Measurements from ENCODE around the gene MSI2.

MSI2 gene

GRCh38 chr17:57226793-57227192 is 29.5 kb upstream of the MSI2 start:
- TF ChIP-seq ZNF565 (CRISPR knock-in tag; conservative IDR thresholded peaks at IDR 0.05; ENCODE audit: low read depth), result no peak
- TF ChIP-seq SNAI2 (CRISPR knock-in tag; IDR thresholded peaks at IDR 0.05), result no peak
- no peak for TF ChIP-seq ZFP30 (CRISPR knock-in tag; IDR thresholded peaks at IDR 0.05)
- TF ChIP-seq PPARA (CRISPR knock-in tag; IDR thresholded peaks at IDR 0.05; ENCODE audit: borderline replicate concordance), result no peak
- ATAC-seq, result no peak

GRCh38 chr17:57228911-57229310 is 27.4 kb upstream of the MSI2 start:
- ATAC-seq, result no peak
- TF ChIP-seq ZNF8 (CRISPR knock-in tag; IDR thresholded peaks at IDR 0.05) (no peak), PPARA (CRISPR knock-in tag; IDR thresholded peaks at IDR 0.05; ENCODE audit: borderline replicate concordance) (no peak), TOX (CRISPR knock-in tag; IDR thresholded peaks at IDR 0.05; ENCODE audit: borderline replicate concordance) (no peak), GLIS3 (CRISPR knock-in tag; IDR thresholded peaks at IDR 0.05) (no peak), ZFP30 (CRISPR knock-in tag; IDR thresholded peaks at IDR 0.05) (no peak), ZNF565 (CRISPR knock-in tag; conservative IDR thresholded peaks at IDR 0.05; ENCODE audit: low read depth) (no peak), SNAI2 (CRISPR knock-in tag; IDR thresholded peaks at IDR 0.05) (no peak), TSHZ2 (CRISPR knock-in tag; IDR thresholded peaks at IDR 0.05) (no peak), ESRRG (CRISPR knock-in tag; IDR thresholded peaks at IDR 0.05) (no peak), OSR1 (CRISPR knock-in tag; IDR thresholded peaks at IDR 0.05) (no peak), ARNTL (CRISPR knock-in tag; IDR thresholded peaks at IDR 0.05; ENCODE audit: borderline replicate concordance, low read depth) (no peak), ZNF70 (CRISPR knock-in tag; IDR thresholded peaks at IDR 0.05) (no peak), ZC3H10 (CRISPR knock-in tag; IDR thresholded peaks at IDR 0.05) (no peak), CREB5 (CRISPR knock-in tag; IDR thresholded peaks at IDR 0.05; ENCODE audit: low read depth) (no peak), PATZ1 (CRISPR knock-in tag; IDR thresholded peaks at IDR 0.05; ENCODE audit: borderline replicate concordance) (no peak), POU6F1 (CRISPR knock-in tag; IDR thresholded peaks at IDR 0.05; ENCODE audit: borderline replicate concordance, low read depth) (no peak)

GRCh38 chr17:57234061-57234738 is 22.1 kb upstream of the MSI2 start:
- TF ChIP-seq ZFP3 (CRISPR knock-in tag; IDR thresholded peaks at IDR 0.05) (no peak), POU6F1 (CRISPR knock-in tag; IDR thresholded peaks at IDR 0.05; ENCODE audit: borderline replicate concordance, low read depth) (no peak), ZFP30 (CRISPR knock-in tag; IDR thresholded peaks at IDR 0.05) (no peak), PATZ1 (CRISPR knock-in tag; IDR thresholded peaks at IDR 0.05; ENCODE audit: borderline replicate concordance) (no peak), TOX (CRISPR knock-in tag; IDR thresholded peaks at IDR 0.05; ENCODE audit: borderline replicate concordance) (no peak), ZNF70 (CRISPR knock-in tag; IDR thresholded peaks at IDR 0.05) (no peak), ARNTL (CRISPR knock-in tag; IDR thresholded peaks at IDR 0.05; ENCODE audit: borderline replicate concordance, low read depth) (no peak), PPARA (CRISPR knock-in tag; IDR thresholded peaks at IDR 0.05; ENCODE audit: borderline replicate concordance) (no peak), CSDC2 (CRISPR knock-in tag; IDR thresholded peaks at IDR 0.05) (no peak), OSR1 (CRISPR knock-in tag; IDR thresholded peaks at IDR 0.05) (no peak), ZNF565 (CRISPR knock-in tag; conservative IDR thresholded peaks at IDR 0.05; ENCODE audit: low read depth) (no peak), TCF4 (CRISPR knock-in tag; IDR thresholded peaks at IDR 0.05; ENCODE audit: borderline replicate concordance) (no peak), CSRNP3 (CRISPR knock-in tag; IDR thresholded peaks at IDR 0.05) (no peak), SNAI2 (CRISPR knock-in tag; IDR thresholded peaks at IDR 0.05) (no peak), ESRRG (CRISPR knock-in tag; IDR thresholded peaks at IDR 0.05) (no peak), ZNF8 (CRISPR knock-in tag; IDR thresholded peaks at IDR 0.05) (no peak), RARB (CRISPR knock-in tag; IDR thresholded peaks at IDR 0.05) (no peak), ZC3H10 (CRISPR knock-in tag; IDR thresholded peaks at IDR 0.05) (no peak), GLIS3 (CRISPR knock-in tag; IDR thresholded peaks at IDR 0.05) (no peak)
- no peak for ATAC-seq
